Activated T-cell treated with anti-CD3 and anti-CD28 coated beads for 24 hours (primary cell): ENCODE results near the gene ULK1.

Source experiments
- DNase-seq: peaks from one replicate; pipeline ENCODE4 v3.0.0-alpha.2; 2020; ENCODE audit warnings: low read depth

ULK1 gene

DNA sequence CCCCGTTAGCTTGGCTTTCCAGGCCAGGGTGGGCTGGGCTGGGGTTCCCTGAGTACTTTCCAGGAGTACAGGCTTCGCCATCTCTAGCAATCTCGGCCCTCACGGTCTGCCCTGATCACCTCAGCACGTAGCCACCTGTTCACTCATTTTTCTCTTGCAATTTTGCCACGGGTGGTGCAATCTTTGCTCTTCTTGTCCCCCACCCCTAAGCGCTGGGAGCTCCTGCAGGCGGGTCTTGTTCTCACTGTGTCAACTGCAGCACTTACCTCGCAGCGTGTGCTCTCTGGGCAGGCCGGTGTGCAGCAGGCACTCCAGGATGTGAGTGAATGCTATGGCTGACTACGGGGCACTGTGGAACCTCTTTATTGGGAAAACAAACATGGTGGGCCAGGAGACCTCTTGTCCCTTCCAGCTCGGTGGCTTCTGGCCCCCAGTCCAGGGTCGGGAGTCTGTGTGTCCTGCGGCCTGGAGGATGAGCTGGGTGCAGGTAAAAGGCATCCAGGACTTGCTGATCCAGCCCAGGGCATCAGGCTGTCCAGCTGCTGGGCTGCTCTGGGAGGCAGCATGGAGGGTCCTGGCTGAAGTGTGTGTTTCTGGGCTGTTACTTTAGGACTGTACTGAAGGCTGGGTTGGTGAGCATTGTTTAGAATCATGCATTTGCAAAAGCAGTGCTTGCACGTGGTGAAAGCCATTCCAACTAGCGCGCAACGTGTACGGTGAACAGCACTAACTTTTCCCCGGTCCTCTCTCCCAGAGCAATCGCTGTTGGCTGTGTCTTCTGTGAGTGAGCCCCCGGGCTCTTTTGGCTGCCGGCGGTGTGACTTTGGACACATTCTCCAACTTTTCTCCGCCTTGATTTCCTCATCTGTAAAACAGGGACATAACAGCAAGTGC lies 1.5 kb upstream of the ULK1 start:
- DNase-seq, result no peak

DNA sequence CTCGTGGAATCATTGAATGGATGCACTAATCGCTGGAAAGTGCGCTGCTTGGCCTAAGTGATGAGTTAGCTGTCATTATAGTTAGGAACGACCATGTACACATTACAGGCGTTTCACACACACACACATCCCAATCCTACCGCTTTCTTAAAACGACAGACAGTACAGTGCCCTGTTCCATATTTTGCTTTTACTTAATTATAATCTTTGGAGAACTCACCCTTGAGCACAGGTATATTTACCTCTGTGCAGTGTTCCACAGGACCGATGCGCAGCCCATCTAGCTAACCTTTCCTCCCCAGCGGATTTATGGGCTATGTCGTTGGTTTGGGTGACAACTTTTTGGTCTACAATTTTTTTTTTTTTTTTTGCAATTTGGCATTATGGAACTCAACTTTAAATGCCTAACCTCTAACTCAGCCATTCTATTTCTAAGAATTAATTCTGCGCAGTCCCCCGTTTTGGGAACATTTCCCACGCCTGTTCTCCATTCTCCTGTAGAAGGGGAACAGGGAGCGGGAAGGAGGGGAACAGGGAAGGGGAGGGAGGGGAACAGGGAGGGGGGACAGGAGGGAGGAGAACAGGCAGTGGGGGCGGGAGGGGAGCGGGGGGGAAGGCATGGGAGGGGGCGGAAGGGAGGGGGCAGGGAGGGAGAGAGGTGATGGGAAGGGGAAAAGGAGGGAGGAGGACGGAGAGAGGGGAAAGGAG lies 663 bp upstream of the ULK1 start:
- DNase-seq, result no peak

DNA sequence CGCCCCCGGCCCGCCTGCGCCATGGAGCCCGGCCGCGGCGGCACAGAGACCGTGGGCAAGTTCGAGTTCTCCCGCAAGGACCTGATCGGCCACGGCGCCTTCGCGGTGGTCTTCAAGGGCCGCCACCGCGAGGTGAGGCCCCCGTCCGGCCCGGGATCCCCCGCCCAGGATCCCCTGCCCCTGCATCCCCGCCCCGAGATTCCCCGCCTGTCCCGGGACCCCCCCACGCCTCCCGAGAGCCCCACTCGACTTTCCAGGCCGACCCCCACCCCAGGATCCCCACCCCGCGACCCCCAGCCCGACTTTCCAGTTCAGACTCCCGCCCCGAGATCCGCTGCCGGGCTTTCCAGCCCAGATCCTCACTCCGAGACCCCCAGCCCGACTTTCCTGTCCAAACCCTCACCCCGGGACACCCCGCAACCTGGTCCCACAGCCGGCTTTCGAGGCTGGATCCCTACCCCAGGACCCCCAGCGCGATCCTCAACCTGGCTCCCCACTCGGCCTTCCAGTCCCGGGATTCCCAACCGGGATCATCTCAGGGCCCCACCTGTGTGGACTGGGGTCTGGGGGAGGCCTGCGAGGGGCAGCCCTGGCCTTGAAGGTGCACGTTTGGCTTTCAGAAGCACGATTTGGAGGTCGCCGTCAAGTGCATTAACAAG lies 688 bp downstream of the ULK1 start:
- peak; percentile 6 for DNase-seq

DNA sequence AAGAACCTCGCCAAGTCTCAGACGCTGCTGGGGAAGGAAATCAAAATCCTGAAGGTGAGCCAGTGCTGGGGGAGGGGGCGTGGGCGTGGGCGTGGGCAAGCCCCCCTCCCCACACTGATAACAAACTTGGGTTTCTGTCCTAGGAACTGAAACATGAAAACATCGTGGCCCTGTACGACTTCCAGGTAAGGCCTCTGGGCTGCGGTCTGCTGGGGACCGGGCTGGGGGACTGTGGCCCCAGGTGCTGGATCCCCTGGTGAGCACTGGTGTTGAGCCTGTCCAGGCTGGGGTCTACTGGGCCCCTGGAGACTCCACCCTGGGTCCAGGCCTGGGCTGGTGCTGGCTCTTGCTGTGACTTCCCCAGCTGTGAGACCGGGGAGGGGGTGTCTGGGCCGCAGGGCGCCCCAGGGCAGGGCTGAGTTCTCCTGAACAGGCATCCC lies 1.2 kb downstream of the ULK1 start:
- no peak for DNase-seq

DNA sequence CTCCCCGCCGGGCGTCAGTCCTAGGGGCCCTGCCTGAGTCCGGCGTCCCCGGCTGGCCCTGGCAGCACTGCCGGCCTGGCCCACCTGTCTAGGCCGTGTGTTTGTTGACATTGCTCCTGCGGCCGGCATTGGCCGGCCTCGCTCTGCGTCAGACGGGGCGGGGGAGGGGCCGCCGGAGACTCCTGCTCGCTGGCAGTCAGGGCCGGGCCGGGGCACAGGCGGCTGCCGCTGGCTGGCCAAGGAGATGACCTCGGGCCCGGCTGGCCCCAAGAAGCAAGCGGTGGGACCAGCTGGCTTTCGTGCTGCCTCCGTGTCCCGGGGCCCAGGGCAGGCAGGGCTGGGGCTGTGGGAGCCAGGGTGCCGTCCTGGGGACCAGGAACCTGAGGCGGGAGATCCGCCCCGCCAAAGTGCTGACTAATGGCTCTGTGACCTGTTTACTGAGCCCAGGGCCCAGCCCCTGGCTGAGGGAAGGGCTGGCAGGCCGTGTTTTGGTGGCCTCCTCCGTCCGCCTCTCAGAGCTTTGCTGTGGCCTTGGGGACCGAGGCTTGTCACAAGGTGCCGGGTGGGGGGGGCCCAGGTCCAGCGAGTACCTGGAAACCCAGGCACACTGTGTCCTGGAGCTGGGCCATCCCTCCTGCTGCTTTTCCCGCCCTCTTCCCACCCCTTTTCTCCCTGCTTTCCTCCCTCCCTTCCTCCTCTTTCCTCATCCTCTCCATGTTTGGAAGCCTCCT lies 1.8 kb downstream of the ULK1 start:
- DNase-seq, result peak; percentile 49

DNA sequence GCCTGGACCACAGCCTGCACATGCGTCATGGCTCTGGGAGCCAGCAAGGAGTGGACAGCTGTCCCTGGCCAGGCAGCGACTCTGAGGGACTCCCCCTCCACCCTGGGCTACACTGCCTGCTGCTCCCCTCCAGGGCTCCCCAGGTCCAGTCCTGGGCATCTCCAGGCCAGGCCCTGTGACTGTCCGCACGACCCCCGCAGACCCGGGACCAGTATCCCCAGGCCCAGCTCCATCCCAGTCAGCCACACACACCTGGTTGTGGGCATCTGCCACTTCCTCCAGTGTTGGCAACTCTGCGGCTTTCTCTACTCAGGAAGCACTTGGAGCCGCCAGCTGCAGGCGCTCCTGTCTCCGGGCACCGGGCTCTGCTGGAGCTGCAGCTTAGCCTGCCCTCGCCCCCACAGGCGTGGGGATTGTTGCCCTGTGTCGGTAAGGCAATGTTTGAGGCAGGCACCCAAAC lies 2.4 kb downstream of the ULK1 start:
- no peak for DNase-seq

DNA sequence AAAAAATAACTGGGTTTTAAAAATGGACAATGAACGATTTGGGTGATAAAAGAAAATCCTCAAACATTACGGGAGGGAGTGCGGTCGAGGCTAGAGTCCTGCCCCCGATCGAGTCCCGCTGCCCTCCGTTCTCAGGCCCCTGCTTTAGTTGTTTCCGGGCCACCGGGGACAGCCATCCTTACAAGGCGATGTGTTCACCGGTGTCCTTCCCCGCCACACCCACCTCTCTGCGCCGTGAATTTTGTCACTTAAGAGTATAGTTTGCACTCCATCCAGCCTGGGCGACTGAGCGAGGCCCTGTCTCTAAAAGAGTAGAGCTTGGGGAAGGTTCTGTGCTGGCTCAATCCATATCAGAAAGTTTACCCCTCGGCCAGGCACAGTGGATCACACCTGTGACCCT lies 2.9 kb downstream of the ULK1 start:
- DNase-seq, result no peak

DNA sequence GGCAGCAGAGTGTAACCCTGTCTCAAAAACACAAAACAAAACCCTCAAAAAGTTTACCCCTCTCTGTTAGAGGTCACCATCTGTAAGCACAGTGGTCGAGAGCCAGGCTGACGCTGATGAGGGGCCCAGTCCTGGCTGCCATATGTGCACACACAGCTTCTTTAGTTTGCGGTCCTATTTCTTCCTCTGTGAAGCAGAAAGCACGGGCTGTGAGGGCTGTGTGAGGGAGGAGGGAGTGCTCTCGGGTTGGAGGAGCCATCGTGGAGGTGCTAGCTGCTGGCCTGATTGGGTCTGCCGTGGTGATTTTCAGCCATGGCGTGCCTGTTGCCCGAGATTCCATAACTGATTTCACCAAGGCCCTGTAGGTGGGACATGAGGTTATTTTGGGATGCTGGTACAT lies 3.5 kb downstream of the ULK1 start:
- no peak for DNase-seq

DNA sequence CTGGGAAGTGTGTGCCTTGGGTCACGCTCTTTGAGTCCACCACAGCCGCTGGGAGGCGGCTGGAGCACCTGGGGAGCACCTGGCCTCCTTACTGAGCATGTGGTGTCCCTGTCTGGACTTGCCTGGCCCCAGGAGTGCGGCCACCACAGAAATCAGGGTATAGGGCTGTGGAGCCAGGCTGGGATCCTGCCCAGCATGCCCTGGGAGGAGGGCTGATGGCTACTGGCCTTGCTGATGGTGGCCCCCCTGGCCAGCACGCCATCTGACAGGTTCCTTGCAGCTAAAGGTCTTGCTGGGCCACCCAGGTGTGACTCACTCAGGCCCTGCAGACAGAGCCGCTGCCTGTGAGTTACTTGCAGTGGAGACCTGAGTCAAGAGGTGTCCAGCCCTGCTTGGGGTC lies 6.0 kb downstream of the ULK1 start:
- DNase-seq, result no peak

DNA sequence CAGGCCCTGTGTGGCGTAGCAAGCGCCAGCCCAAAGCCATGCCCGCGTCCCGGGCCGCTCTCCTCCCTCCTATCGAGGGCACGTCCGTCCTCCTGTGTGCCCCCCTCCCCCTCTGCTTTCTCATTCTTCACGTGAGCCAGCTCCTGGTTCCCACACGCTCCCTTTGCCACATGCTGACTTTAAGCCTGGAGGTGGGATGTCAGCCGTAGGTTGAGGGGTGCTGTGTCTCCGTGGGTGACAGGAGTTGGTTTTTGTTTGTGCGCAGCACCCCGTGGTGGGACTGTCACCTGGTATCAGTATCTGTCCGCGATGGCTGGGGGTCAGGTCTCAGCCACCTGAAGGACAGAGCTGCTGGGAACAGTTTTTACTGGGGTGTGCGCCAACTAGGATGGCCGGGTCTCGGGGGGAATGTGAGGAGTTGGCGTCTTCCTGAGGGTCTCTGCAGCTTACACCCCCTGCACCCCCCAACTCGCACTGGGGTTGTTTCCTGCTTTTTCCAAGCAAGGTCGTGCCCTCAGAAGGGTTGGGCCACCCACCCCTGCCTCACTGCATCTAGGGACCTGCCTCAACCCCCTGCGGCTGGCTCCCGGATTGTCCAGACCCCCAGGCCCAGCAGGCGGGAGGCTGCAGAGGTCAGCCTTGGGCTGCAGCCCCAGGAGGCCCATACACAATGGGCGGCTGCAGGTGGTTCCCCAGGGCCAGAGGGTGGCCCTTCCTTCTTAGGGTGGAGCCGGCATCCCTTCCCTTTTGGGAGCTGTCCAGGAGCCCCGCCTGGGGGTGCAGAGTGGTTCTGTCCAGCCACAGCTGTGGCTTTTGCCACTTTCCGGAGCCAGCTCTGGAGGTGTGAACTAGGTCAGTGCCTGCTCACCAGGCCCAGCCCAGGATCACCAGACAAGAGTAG lies 7.3 kb downstream of the ULK1 start:
- DNase-seq, result no peak

DNA sequence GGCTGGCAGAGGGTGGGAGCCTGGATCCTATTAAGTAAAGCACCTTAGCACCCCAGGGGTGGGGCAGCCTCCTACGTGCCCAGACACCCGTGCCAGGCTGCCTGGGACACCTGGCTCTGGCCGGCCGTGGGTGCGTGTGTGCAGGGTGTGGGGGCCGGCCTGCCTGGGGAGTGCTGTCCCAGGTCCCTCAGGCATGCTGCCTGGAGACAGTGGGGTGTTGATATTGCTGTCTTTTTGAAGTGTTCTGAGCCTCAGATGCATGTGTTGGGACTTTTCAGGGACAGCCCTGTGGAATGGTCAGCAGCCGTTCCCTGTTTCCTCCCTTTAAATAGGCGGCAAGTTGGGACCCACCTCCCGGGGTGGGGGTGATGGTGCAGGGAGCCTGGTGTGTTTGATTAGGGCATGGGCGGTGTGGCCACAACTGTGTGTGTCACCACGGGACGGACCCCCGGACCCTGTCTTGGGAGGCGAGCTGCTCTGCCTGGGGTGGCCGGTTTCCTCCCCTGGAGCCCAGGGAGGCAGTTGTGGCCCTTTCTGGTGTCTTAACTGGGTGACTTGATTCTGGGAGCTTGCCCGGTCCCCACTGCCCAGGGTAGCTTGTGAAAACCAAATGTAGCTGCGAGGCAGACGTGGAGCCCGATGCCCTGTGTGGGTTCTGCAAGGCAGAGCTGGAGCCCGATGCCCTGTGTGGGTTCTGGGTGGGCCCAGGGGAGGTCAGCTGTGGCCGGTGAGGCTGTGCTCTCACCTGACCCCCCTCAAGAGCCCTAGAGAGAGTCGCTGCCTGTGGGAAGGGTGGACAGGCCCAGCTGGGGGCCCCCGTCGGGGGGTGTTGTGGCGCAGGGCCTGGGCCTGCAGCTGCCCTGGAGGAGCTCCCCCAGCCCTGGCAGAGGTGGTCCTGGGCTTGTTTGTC lies 8.2 kb downstream of the ULK1 start:
- no peak for DNase-seq

DNA sequence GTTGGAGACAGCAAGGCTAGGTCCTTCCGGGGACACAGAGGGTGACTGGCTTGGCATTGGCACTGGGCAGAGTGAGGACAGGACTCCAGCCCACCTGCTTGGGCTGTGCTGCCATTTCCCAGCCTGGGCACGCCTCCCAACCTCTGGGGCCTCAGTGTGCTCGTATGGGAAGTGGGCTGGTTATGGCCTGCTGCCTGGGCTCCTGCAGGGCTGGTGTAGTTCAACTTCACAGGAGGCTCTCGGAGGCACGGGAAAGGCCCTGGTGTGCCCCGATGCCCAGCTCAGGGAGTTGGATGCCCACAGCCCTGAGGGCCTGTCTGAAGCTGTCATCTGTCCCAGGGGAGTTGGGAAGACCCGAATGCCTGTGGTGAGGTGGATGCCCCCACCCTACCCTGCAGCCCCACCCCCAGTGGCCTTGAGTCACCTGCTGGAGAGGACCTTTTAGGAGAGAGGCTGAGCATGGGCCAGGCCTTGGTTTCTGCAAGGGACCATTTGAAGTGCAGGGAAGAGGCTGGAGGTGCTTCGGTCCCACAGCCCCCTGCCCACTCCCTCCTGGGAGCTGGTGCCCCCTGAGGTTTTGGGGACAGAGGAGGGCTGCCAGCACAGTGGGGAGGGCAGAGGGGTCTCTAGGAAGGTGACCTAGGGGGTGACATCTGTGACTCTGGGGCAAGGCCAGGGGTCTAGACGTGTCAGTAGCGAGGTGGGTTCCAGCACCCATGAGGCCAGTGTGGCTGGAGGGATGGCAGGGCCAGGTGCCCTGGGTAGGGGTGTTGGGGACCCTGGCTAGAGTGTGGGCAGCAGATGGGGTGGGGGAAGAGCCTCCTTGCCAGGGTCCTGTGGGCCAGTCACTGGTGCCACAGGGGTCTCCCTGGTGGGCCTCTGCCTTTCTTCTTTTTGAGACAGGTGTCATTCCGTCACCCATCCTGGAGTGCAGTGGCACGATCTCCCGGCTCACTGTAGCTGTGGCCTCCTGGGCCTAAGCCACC lies 9.1 kb downstream of the ULK1 start:
- DNase-seq, result no peak

DNA sequence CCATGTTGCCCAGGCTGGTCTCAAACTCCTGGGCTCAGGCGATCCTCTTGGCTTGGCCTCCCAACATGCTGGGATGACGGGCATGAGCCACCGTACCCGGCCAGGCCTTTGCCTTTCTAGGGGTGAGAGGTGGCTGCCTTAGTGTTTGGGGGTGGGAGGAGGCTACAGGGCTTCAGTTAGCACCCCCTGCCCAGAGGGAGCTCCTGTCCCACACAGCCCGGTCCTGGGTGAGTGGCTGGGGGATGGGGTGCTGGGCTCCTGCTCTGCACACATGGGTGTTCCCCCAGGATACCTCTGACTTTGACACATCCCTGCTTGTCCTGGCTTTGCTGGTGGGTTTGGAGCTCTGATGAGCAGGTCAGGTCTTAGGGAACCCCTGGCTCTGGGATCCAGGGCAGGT lies 9.9 kb downstream of the ULK1 start:
- DNase-seq, result no peak

DNA sequence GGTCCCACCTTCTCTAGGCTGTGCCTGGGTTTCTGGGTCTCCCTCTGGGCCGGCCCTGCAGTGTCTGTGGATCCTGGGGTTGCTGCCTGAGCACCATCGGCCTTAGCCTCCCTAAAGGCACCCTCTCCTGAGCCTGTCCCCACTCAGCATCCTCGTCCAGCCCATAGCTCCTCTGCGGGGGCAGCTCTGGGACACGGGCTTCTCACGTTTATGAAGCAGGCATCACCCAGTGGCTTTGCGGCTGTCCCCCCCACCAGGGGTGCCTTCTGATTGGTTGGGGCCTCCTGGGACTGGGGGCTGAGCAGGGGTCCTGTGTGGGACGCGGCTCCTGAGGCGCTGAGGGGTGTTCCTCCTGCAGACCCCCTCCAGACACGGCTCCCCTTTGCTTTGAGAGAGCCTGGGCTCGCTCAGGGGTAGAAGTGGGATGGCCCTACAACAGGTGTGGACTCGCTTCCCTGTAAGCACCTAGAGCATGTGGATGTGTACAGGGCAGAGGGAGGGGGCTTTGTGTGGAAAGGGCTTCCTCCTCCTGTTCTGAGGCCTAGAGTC lies 10.7 kb downstream of the ULK1 start:
- no peak for DNase-seq

DNA sequence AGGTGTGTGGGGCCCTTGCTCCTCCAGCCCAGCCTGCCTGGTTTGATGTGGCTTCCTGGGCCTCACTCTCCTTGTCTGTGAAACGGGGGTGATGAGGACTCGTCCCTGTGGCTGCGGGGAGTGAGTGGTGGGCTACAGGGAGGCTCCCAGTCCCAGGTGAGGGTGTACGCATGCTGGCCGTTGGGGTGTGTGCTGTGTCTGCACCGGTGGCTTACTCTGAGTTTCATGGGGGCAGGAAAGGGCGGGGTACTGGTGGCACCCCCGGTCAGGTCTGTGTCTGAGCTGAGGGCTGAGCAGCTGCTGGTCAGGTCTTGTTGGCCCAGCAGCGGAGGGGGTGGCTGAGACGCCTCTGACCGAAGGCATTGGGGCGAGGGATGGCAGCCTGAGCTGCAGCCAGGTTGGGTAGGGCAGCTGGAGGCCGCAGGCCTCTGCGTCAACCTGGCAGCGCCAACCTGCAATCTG lies 11.2 kb downstream of the ULK1 start:
- no peak for DNase-seq

DNA sequence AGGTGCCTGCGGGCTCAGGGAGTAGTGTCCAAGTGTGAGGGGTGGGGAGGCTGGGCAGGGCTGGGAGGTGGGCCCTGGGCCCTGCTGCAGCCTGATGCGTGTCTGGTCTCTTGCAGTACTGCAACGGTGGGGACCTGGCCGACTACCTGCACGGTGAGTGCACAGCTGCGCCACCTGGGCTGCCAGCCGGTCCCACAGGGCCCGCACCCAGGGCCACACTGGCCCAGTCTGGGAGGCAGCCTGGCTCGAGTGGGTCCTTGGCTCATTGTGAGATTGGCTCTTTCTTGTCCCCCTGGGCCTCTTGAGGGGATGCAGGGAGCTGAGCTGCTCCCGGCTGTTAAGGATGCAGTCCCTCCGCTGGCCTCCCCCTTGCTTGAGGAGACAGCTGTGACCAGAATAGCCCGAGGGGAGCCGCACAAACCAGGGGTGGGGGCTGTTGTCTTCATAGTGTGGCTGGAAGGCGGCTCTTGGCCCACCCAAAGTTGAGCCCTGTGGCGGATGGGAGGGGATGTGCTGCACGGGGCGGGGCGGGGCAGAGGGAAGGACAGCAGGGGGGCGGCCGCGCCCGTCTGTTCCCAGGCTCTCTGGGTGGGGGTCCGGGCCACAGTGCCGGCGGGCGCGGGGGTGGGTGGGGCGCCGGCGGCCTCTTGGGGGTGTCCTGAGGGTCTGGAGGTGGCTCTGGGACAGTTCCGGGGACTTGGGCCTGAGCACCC lies 13.1 kb downstream of the ULK1 start:
- DNase-seq, result no peak
